RWPE2 (cell line): ENCODE measurements around the gene CDHR2.

Experiments
- ATAC-seq: fragments of 200-7000 bp; cut with Tn5 transposase; 3 replicates; pipeline ENCODE4 v1.9.1; 2021; ENCODE audit warnings: low read depth
- DNase-seq: peaks from one replicate; pipeline ENCODE4 v3.0.0-alpha.2; 2020; ENCODE audit warnings: low spot score
- H3K27ac ChIP-seq: fragments of 450-650 bp; 2 replicates; pipeline ENCODE4 v1.5.1; 2017; ENCODE audit warnings: mild to moderate bottlenecking; ENCODE audit not compliant: poor library complexity, severe bottlenecking
- H3K27me3 ChIP-seq: fragments of 250-450 bp; sonication (Bioruptor Pico); 2 replicates; pipeline ENCODE4 v1.5.1; 2021; ENCODE audit warnings: mild to moderate bottlenecking, moderate library complexity; ENCODE audit not compliant: insufficient read depth, poor library complexity, severe bottlenecking
- H3K36me3 ChIP-seq: fragments of 250-450 bp; sonication (Bioruptor Pico); 2 replicates; pipeline ENCODE4 v1.5.1; 2020; ENCODE audit warnings: low read depth, mild to moderate bottlenecking, moderate library complexity
- H3K4me1 ChIP-seq: fragments of 250-450 bp; sonication (Bioruptor Pico); 2 replicates; pipeline ENCODE4 v1.5.1; 2021; ENCODE audit warnings: mild to moderate bottlenecking, moderate library complexity; ENCODE audit not compliant: insufficient read depth, poor library complexity, severe bottlenecking
- H3K4me3 ChIP-seq: fragments of 250-450 bp; sonication (Bioruptor Pico); 2 replicates; pipeline ENCODE4 v1.5.1; 2021; ENCODE audit warnings: mild to moderate bottlenecking, moderate library complexity; ENCODE audit not compliant: severe bottlenecking
- H3K9me3 ChIP-seq: fragments of 250-450 bp; sonication (Bioruptor Pico); 2 replicates; pipeline ENCODE4 v1.5.1; 2021; ENCODE audit warnings: mild to moderate bottlenecking, moderate library complexity; ENCODE audit not compliant: severe bottlenecking
- CTCF ChIP-seq: fragments of 450-650 bp; IDR thresholded peaks from one replicate; pipeline ENCODE4 v1.5.1; 2017; ENCODE audit warnings: mild to moderate bottlenecking, moderate library complexity; ENCODE audit not compliant: poor library complexity, severe bottlenecking

The CDHR2 gene

GRCh38 chr5:176573564-176574296, 24.6 kb downstream of the CDHR2 start:
- H3K27me3 ChIP-seq = no peaks in the 10 kb centered on the region
- ATAC-seq (peak; percentile 46), DNase-seq (no peak)
- H3K9me3 ChIP-seq = no peaks in the 10 kb centered on the region
- no peak overlapping the region for H3K4me3 ChIP-seq
- H3K36me3 ChIP-seq = no peaks in the 10 kb centered on the region
- no peaks in the 10 kb centered on the region for H3K4me1 ChIP-seq
- no peak overlapping the region for H3K27ac ChIP-seq
- TF ChIP-seq CTCF = peak; percentile 85

GRCh38 chr5:176574297-176574591, 25.1 kb downstream of the CDHR2 start:
- DNase-seq (no peak), ATAC-seq (no peak)
- peak; percentile 71 for TF ChIP-seq CTCF
- Histone ChIP-seq H3K4me3 (no peak overlapping the region), H3K9me3 (no peaks in the 10 kb centered on the region), H3K27ac (no peak overlapping the region), H3K27me3 (no peaks in the 10 kb centered on the region), H3K4me1 (no peaks in the 10 kb centered on the region), H3K36me3 (no peaks in the 10 kb centered on the region)

GRCh38 chr5:176575066-176575465, 25.9 kb downstream of the CDHR2 start:
- Histone ChIP-seq H3K27ac (no peak overlapping the region), H3K4me3 (no peak overlapping the region), H3K9me3 (no peaks in the 10 kb centered on the region), H3K36me3 (no peaks in the 10 kb centered on the region), H3K27me3 (no peaks in the 10 kb centered on the region), H3K4me1 (no peaks in the 10 kb centered on the region)
- DNase-seq (no peak), ATAC-seq (no peak)
- no peak for TF ChIP-seq CTCF

GRCh38 chr5:176575488-176576422, 26.6 kb downstream of the CDHR2 start:
- Histone ChIP-seq H3K27ac (no peak overlapping the region), H3K4me3 (no peak overlapping the region), H3K36me3 (no peaks in the 10 kb centered on the region), H3K9me3 (no peaks in the 10 kb centered on the region), H3K4me1 (no peaks in the 10 kb centered on the region), H3K27me3 (no peaks in the 10 kb centered on the region)
- ATAC-seq (no peak), DNase-seq (no peak)
- no peak for TF ChIP-seq CTCF
